ENCODE measurements around the gene MYO16.

The MYO16 gene

GRCh38 chr13:109231888-109232287 lies 602.5 kb downstream of the MYO16 start:
- H4K20me1 ChIP-seq: no peaks in the 10 kb centered on the region
- no peak overlapping the region for H3K9ac ChIP-seq
- no peaks in the 10 kb centered on the region; a peak in 1 of 22 replicates for H3K36me3 ChIP-seq
- no peak overlapping the region for H3K4me3 ChIP-seq
- H3K9me3 ChIP-seq (replicated peaks in 1 of 11): peaks cover 11 to 26% (median 18%) of the 10 kb centered on the region in 11 experiments; a peak in 17 of 22 replicates
- TF ChIP-seq Cebpa-rat (IDR thresholded peaks at IDR 0.05): no peak
- no peak overlapping the region for H3K4me2 ChIP-seq
- H3K27ac ChIP-seq: no peak overlapping the region
- H3K4me1 ChIP-seq: no peaks in the 10 kb centered on the region
- H3K27me3 ChIP-seq: no peaks in the 10 kb centered on the region

- no peaks in the 10 kb centered on the region for H3K4me1 ChIP-seq
- no peak overlapping the region for H3K4me3 ChIP-seq
- H3K9ac ChIP-seq: no peak overlapping the region
- H3K9me3 ChIP-seq (replicated peaks in 1 of 11): peaks cover 11 to 23% (median 18%) of the 10 kb centered on the region in 11 experiments; a peak in 17 of 22 replicates
- H3K36me3 ChIP-seq: no peaks in the 10 kb centered on the region; a peak in 1 of 22 replicates
- no peaks in the 10 kb centered on the region for H3K27me3 ChIP-seq
- H4K20me1 ChIP-seq: no peaks in the 10 kb centered on the region
- H3K27ac ChIP-seq: no peak overlapping the region
- H3K4me2 ChIP-seq: no peak overlapping the region
- no peak for TF ChIP-seq Cebpa-rat (IDR thresholded peaks at IDR 0.05)
Measured at GRCh38 chr13:109233293-109233692, 603.9 kb downstream of the MYO16 start.

GRCh38 chr13:109235901-109236300 lies 606.5 kb downstream of the MYO16 start:
- Histone ChIP-seq H4K20me1 (no peaks in the 10 kb centered on the region), H3K27ac (no peak overlapping the region), H3K27me3 (no peaks in the 10 kb centered on the region), H3K9ac (no peak overlapping the region), H3K4me3 (no peak overlapping the region), H3K4me2 (no peak overlapping the region), H3K4me1 (no peaks in the 10 kb centered on the region), H3K9me3 (replicated peaks in 1 of 11) (peaks cover 0 to 4% (median 0%) of the 10 kb centered on the region in 11 experiments; a peak in 3 of 22 replicates), H3K36me3 (no peaks in the 10 kb centered on the region)
- no peak for TF ChIP-seq Cebpa-rat (IDR thresholded peaks at IDR 0.05)

DNA sequence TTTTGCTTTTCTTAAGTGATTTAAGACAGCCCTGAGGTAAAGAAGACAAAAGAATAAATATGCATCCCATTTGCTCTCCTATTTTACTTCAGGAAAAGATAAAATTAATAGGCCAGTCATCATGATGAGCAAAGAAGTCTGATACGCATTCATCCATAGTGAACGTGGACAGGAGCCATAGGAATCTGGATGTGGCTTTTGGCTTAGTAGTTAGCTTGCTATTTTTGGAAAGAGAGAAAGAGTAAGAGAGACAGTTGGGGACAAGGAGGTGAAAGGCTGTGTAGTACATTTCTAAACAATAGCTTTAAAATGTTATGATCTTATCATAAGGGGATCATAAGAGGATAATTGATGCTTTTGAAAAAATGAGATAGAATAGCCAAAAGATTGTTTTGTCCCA lies 611.7 kb downstream of the MYO16 start:
- no peak overlapping the region for H3K4me3 ChIP-seq
- no peak overlapping the region for H3K27ac ChIP-seq

GRCh38 chr13:109243311-109243951 lies 614.0 kb downstream of the MYO16 start:
- Histone ChIP-seq H4K20me1 (no peaks in the 10 kb centered on the region), H3K4me1 (0 out of 20 replicates have a peak, but pooled peaks cover 0 to 6% (median 0%) of the 10 kb centered on the region in 10 experiments), H3K36me3 (no peaks in the 10 kb centered on the region), H3K27ac (no peak overlapping the region), H3K9ac (no peak overlapping the region), H3K4me3 (no peak overlapping the region), H3K9me3 (replicated peaks in 1 of 11) (peaks cover 12 to 25% (median 22%) of the 10 kb centered on the region in 11 experiments; a peak in 20 of 22 replicates), H3K27me3 (no peaks in the 10 kb centered on the region), H3K4me2 (peak overlapping the region in 5 of 11 experiments; percentile 4 to 28 (median 9); a peak in 3 of 22 replicates)
- TF ChIP-seq Cebpa-rat (IDR thresholded peaks at IDR 0.05): no peak

More for the DNA sequence above, 611.7 kb downstream of the MYO16 start:
- Histone ChIP-seq H4K20me1 (no peaks in the 10 kb centered on the region), H3K4me1 (0 out of 20 replicates have a peak, but pooled peaks cover 0 to 6% (median 0%) of the 10 kb centered on the region in 10 experiments), H3K36me3 (no peaks in the 10 kb centered on the region), H3K4me2 (no peak overlapping the region), H3K9ac (no peak overlapping the region), H3K27me3 (no peaks in the 10 kb centered on the region), H3K9me3 (replicated peaks in 1 of 11) (peaks cover 0 to 12% (median 7%) of the 10 kb centered on the region in 11 experiments; a peak in 8 of 22 replicates)
- TF ChIP-seq Cebpa-rat (IDR thresholded peaks at IDR 0.05): no peak

- Histone ChIP-seq H3K4me3 (no peak overlapping the region), H3K9ac (no peak overlapping the region), H3K9me3 (replicated peaks in 1 of 11) (peaks cover 13 to 33% (median 24%) of the 10 kb centered on the region in 11 experiments; a peak in 20 of 22 replicates), H3K4me2 (no peak overlapping the region), H4K20me1 (no peaks in the 10 kb centered on the region), H3K27ac (no peak overlapping the region), H3K4me1 (0 out of 20 replicates have a peak, but pooled peaks cover 0 to 6% (median 0%) of the 10 kb centered on the region in 10 experiments), H3K27me3 (no peaks in the 10 kb centered on the region), H3K36me3 (no peaks in the 10 kb centered on the region)
- no peak for TF ChIP-seq Cebpa-rat (IDR thresholded peaks at IDR 0.05)
Measured at GRCh38 chr13:109244566-109244965, 615.2 kb downstream of the MYO16 start.

- H3K4me3 ChIP-seq: no peak overlapping the region
- no peaks in the 10 kb centered on the region for H4K20me1 ChIP-seq
- no peaks in the 10 kb centered on the region for H3K36me3 ChIP-seq
- TF ChIP-seq Cebpa-rat (IDR thresholded peaks at IDR 0.05): no peak
- H3K4me2 ChIP-seq: no peak overlapping the region
- peaks cover 13 to 33% (median 24%) of the 10 kb centered on the region in 11 experiments; a peak in 20 of 22 replicates for H3K9me3 ChIP-seq (replicated peaks in 1 of 11)
- H3K4me1 ChIP-seq: 0 out of 20 replicates have a peak, but pooled peaks cover 0 to 6% (median 0%) of the 10 kb centered on the region in 10 experiments
- H3K9ac ChIP-seq: no peak overlapping the region
- H3K27ac ChIP-seq: no peak overlapping the region
- no peaks in the 10 kb centered on the region for H3K27me3 ChIP-seq
Measured at GRCh38 chr13:109246001-109246400, 616.6 kb downstream of the MYO16 start.

- Histone ChIP-seq H3K27me3 (no peaks in the 10 kb centered on the region), H4K20me1 (no peaks in the 10 kb centered on the region), H3K9me3 (replicated peaks in 1 of 11) (peaks cover 6 to 27% (median 18%) of the 10 kb centered on the region in 11 experiments; a peak in 18 of 22 replicates), H3K36me3 (no peaks in the 10 kb centered on the region), H3K27ac (no peak overlapping the region), H3K4me3 (no peak overlapping the region), H3K4me2 (no peak overlapping the region), H3K4me1 (peaks cover 0 to 3% (median 0%) of the 10 kb centered on the region in 10 experiments; a peak in 1 of 20 replicates), H3K9ac (no peak overlapping the region)
- no peak for TF ChIP-seq Cebpa-rat (IDR thresholded peaks at IDR 0.05)
Measured at GRCh38 chr13:109249780-109250528, 620.5 kb downstream of the MYO16 start.

GRCh38 chr13:109251956-109252355 lies 622.5 kb downstream of the MYO16 start:
- Histone ChIP-seq H3K36me3 (no peaks in the 10 kb centered on the region), H3K4me3 (no peak overlapping the region), H3K4me2 (no peak overlapping the region), H3K27me3 (no peaks in the 10 kb centered on the region), H3K4me1 (peaks cover 0 to 9% (median 0%) of the 10 kb centered on the region in 10 experiments; a peak in 2 of 20 replicates), H3K9ac (no peak overlapping the region), H3K27ac (no peak overlapping the region), H4K20me1 (no peaks in the 10 kb centered on the region), H3K9me3 (replicated peaks in 1 of 11) (peaks cover 9 to 33% (median 17%) of the 10 kb centered on the region in 11 experiments; a peak in 18 of 22 replicates)
- TF ChIP-seq Cebpa-rat (IDR thresholded peaks at IDR 0.05): no peak

All from BLaER1 treated with 17β-estradiol and CSF1 and Interleukin-3, amounts not matched to agents 10 nM and 100 nM (cell line).